RWPE2 (cell line): ENCODE data around the gene SDE2.

Experiments
- ATAC-seq: fragments of 200-7000 bp; cut with Tn5 transposase; 3 replicates; pipeline ENCODE4 v1.9.1; 2021; ENCODE audit warnings: low read depth
- DNase-seq: peaks from one replicate; pipeline ENCODE4 v3.0.0-alpha.2; 2020; ENCODE audit warnings: low spot score
- H3K27ac ChIP-seq: fragments of 450-650 bp; 2 replicates; pipeline ENCODE4 v1.5.1; 2017; ENCODE audit warnings: mild to moderate bottlenecking; ENCODE audit not compliant: poor library complexity, severe bottlenecking
- H3K27me3 ChIP-seq: fragments of 250-450 bp; sonication (Bioruptor Pico); 2 replicates; pipeline ENCODE4 v1.5.1; 2021; ENCODE audit warnings: mild to moderate bottlenecking, moderate library complexity; ENCODE audit not compliant: insufficient read depth, poor library complexity, severe bottlenecking
- H3K36me3 ChIP-seq: fragments of 250-450 bp; sonication (Bioruptor Pico); 2 replicates; pipeline ENCODE4 v1.5.1; 2020; ENCODE audit warnings: low read depth, mild to moderate bottlenecking, moderate library complexity
- H3K4me1 ChIP-seq: fragments of 250-450 bp; sonication (Bioruptor Pico); 2 replicates; pipeline ENCODE4 v1.5.1; 2021; ENCODE audit warnings: mild to moderate bottlenecking, moderate library complexity; ENCODE audit not compliant: insufficient read depth, poor library complexity, severe bottlenecking
- H3K4me3 ChIP-seq: fragments of 250-450 bp; sonication (Bioruptor Pico); 2 replicates; pipeline ENCODE4 v1.5.1; 2021; ENCODE audit warnings: mild to moderate bottlenecking, moderate library complexity; ENCODE audit not compliant: severe bottlenecking
- H3K9me3 ChIP-seq: fragments of 250-450 bp; sonication (Bioruptor Pico); 2 replicates; pipeline ENCODE4 v1.5.1; 2021; ENCODE audit warnings: mild to moderate bottlenecking, moderate library complexity; ENCODE audit not compliant: severe bottlenecking
- CTCF ChIP-seq: fragments of 450-650 bp; IDR thresholded peaks from one replicate; pipeline ENCODE4 v1.5.1; 2017; ENCODE audit warnings: mild to moderate bottlenecking, moderate library complexity; ENCODE audit not compliant: poor library complexity, severe bottlenecking

The SDE2 gene

DNA sequence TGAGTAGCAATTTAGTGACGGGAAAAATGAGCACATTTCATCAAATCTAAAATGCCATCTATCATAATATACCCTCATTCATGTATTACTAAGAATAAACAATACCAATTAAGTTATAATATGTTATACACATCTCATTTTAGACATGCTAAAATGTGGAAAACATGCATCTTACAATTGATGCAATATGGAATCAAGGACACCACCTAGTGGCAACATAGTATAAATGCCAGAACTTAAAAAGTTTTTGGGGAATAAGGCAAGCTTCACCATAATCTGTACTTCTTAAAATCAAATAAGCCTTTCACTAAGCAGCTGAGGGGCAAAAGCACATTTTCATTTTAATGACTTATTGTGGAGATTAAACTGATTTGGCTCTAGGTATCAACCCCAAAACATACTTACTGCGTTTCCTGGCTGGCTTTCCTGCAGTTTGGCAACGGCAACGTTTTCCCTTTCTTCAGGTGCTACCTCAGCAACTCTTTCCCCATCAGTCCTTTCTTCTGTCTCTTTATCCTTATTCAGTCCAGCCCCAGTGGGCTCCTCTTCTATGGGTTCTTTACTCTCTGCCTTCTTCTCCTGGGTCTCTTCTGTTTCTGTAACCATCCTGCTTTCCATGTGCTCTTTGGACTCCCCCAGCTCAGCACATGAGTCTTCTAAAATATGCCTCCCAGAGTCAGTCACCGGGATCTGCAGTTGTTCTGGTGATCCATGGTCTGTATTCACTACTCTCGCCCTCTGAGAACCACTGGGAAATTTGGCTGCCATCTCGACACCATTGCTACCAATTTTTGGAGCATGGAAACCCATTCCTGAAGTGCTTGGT, 11.4 kb downstream of the SDE2 start:
- H3K36me3 ChIP-seq: peaks cover 56% of the 10 kb centered on the region
- H3K4me1 ChIP-seq: no peaks in the 10 kb centered on the region
- ATAC-seq: no peak
- H3K4me3 ChIP-seq: no peak overlapping the region
- H3K27ac ChIP-seq: no peak overlapping the region
- H3K9me3 ChIP-seq: no peaks in the 10 kb centered on the region
- H3K27me3 ChIP-seq: no peaks in the 10 kb centered on the region
- DNase-seq: no peak
- peak; percentile 58 for TF ChIP-seq CTCF

- H3K36me3 ChIP-seq: peaks cover 45% of the 10 kb centered on the region
- H3K4me3 ChIP-seq: no peak overlapping the region
- peaks cover 5% of the 10 kb centered on the region for H3K9me3 ChIP-seq
- no peak overlapping the region for H3K27ac ChIP-seq
- DNase-seq (no peak), ATAC-seq (no peak)
- H3K4me1 ChIP-seq: no peaks in the 10 kb centered on the region
- TF ChIP-seq CTCF: no peak
- no peaks in the 10 kb centered on the region for H3K27me3 ChIP-seq
These were observed 17.4 kb downstream of the SDE2 start for GRCh38 chr1:225981714-225982113.

GRCh38 chr1:225980005-225980836, 18.9 kb downstream of the SDE2 start:
- Histone ChIP-seq H3K27ac (no peak overlapping the region), H3K9me3 (peaks cover 5% of the 10 kb centered on the region), H3K4me1 (no peaks in the 10 kb centered on the region), H3K4me3 (no peak overlapping the region), H3K36me3 (peaks cover 34% of the 10 kb centered on the region), H3K27me3 (no peaks in the 10 kb centered on the region)
- TF ChIP-seq CTCF: no peak
- ATAC-seq (no peak), DNase-seq (no peak)

GRCh38 chr1:225979421-225979820, 19.7 kb downstream of the SDE2 start:
- Histone ChIP-seq H3K4me3 (no peak overlapping the region), H3K4me1 (no peaks in the 10 kb centered on the region), H3K27ac (no peak overlapping the region), H3K36me3 (peaks cover 27% of the 10 kb centered on the region), H3K9me3 (peaks cover 5% of the 10 kb centered on the region), H3K27me3 (no peaks in the 10 kb centered on the region)
- no peak for ATAC-seq
- no peak for DNase-seq
- no peak for TF ChIP-seq CTCF
